Measurements from ENCODE around the gene ANOS1. TPM values are rescaled to one million over a fixed set of nuclear protein-coding genes. Genes with fewer than 3 reads are reported as not detected.

ANOS1 gene
- total RNA-seq, 1 experiment from 2014 or later = 0.91 TPM

- Mint-ChIP-seq H3K9me3 (ENCODE audit: unreplicated experiment) (no peaks in the 10 kb centered on the region), H3K4me1 (ENCODE audit: low read depth, unreplicated experiment) (no peaks in the 10 kb centered on the region), H3K4me3 (ENCODE audit: unreplicated experiment) (no peak overlapping the region), H3K27ac (ENCODE audit: unreplicated experiment) (no peak overlapping the region), H3K27me3 (ENCODE audit: insufficient read depth, unreplicated experiment) (peaks cover 7% of the 10 kb centered on the region), H3K36me3 (ENCODE audit: insufficient read depth, unreplicated experiment) (no peaks in the 10 kb centered on the region)
- no peak overlapping the region for H3K4me3 ChIP-seq (ENCODE audit: low read depth, low read length)
- ChIA-PET CTCF (interaction anchor here (0.9 kb wide), 1 partner anchor 27 kb away, joined by 3 read pairs; no protein-coding TSS in a partner anchor), POLR2A (no interaction called here)
- no peak for DNase-seq
- no peaks in the 10 kb centered on the region for H3K27me3 ChIP-seq (replicated peaks; ENCODE audit: control insufficient read depth, insufficient read depth, low read length)
- no peaks in the 10 kb centered on the region for H3K4me1 ChIP-seq
- no peaks in the 10 kb centered on the region for H3K9me3 ChIP-seq
- TF ChIP-seq, protein P1, sequence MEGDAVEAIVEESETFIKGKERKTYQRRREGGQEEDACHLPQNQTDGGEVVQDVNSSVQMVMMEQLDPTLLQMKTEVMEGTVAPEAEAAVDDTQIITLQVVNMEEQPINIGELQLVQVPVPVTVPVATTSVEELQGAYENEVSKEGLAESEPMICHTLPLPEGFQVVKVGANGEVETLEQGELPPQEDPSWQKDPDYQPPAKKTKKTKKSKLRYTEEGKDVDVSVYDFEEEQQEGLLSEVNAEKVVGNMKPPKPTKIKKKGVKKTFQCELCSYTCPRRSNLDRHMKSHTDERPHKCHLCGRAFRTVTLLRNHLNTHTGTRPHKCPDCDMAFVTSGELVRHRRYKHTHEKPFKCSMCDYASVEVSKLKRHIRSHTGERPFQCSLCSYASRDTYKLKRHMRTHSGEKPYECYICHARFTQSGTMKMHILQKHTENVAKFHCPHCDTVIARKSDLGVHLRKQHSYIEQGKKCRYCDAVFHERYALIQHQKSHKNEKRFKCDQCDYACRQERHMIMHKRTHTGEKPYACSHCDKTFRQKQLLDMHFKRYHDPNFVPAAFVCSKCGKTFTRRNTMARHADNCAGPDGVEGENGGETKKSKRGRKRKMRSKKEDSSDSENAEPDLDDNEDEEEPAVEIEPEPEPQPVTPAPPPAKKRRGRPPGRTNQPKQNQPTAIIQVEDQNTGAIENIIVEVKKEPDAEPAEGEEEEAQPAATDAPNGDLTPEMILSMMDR (IDR thresholded peaks at IDR 0.05; ENCODE audit: insufficient read depth in 1 of 2, low read depth in 1 of 2, low read length in 1 of 2, severe bottlenecking in 1 of 2, unreplicated experiment in 1 of 2) = no peak
- H3K36me3 ChIP-seq (ENCODE audit: control insufficient read depth, insufficient read depth, low read length) = no peaks in the 10 kb centered on the region
- no TSS peak for BruUV-seq (replicated peaks)
- intact Hi-C loops (cut with micrococcal nuclease; ENCODE audit: unreplicated experiment) = no loop called here
Observed at GRCh38 chrX:8711401-8711800, 20.5 kb downstream of the ANOS1 start.

GRCh38 chrX:8704184-8704583 lies 27.8 kb downstream of the ANOS1 start:
- H3K9me3 ChIP-seq = no peaks in the 10 kb centered on the region
- H3K36me3 ChIP-seq (ENCODE audit: control insufficient read depth, insufficient read depth, low read length) = no peaks in the 10 kb centered on the region
- H3K27ac Mint-ChIP-seq (ENCODE audit: unreplicated experiment) = no peak overlapping the region
- no peaks in the 10 kb centered on the region for H3K9me3 Mint-ChIP-seq (ENCODE audit: unreplicated experiment)
- no peaks in the 10 kb centered on the region for H3K4me1 ChIP-seq
- POLR2A ChIA-PET = no interaction called here
- TF ChIP-seq, protein P1 (IDR thresholded peaks at IDR 0.05; ENCODE audit: insufficient read depth in 1 of 2, low read depth in 1 of 2, low read length in 1 of 2, severe bottlenecking in 1 of 2, unreplicated experiment in 1 of 2) = no peak
- intact Hi-C loops (cut with micrococcal nuclease; ENCODE audit: unreplicated experiment) = no loop called here
- no peaks in the 10 kb centered on the region for H3K27me3 ChIP-seq (replicated peaks; ENCODE audit: control insufficient read depth, insufficient read depth, low read length)
- H3K4me3 ChIP-seq (ENCODE audit: low read depth, low read length) = no peak overlapping the region
- no peaks in the 10 kb centered on the region for H3K4me1 Mint-ChIP-seq (ENCODE audit: low read depth, unreplicated experiment)
- BruUV-seq (replicated peaks) = no TSS peak
- CTCF ChIA-PET = no interaction called here
- no peak for DNase-seq
- H3K4me3 Mint-ChIP-seq (ENCODE audit: unreplicated experiment) = no peak overlapping the region
- no peaks in the 10 kb centered on the region for H3K36me3 Mint-ChIP-seq (ENCODE audit: insufficient read depth, unreplicated experiment)
- peaks cover 8% of the 10 kb centered on the region for H3K27me3 Mint-ChIP-seq (ENCODE audit: insufficient read depth, unreplicated experiment)

DNA sequence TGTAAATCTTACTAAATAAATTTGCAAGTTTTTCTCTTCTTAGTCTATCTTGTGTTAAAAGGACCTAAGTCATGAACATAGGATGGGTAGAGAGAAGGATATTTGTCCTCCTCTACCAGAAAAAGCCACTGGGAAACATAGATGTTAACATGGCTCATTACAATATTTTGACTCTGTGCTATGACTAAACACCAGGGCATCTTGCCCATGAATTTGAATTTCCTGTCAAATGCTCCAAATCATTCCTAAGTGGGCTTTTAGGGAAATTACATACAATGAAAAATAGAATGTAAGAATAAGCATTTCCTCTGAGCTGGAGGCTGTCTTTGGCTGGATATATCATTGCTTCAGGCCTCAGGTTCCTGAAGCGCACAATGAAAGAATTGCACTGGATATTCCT lies 39.1 kb downstream of the ANOS1 start:
- no peaks in the 10 kb centered on the region for H3K4me1 ChIP-seq
- no peak overlapping the region for H3K27ac Mint-ChIP-seq (ENCODE audit: unreplicated experiment)
- ChIA-PET POLR2A (no interaction called here), CTCF (no interaction called here)
- no peaks in the 10 kb centered on the region for H3K9me3 Mint-ChIP-seq (ENCODE audit: unreplicated experiment)
- no TSS peak for BruUV-seq (replicated peaks)
- H3K4me3 ChIP-seq (ENCODE audit: low read depth, low read length) = no peak overlapping the region
- H3K9me3 ChIP-seq = no peaks in the 10 kb centered on the region
- no peaks in the 10 kb centered on the region for H3K27me3 ChIP-seq (replicated peaks; ENCODE audit: control insufficient read depth, insufficient read depth, low read length)
- no peak overlapping the region for H3K4me3 Mint-ChIP-seq (ENCODE audit: unreplicated experiment)
- TF ChIP-seq, protein P1 (IDR thresholded peaks at IDR 0.05; ENCODE audit: insufficient read depth in 1 of 2, low read depth in 1 of 2, low read length in 1 of 2, severe bottlenecking in 1 of 2, unreplicated experiment in 1 of 2) = no peak
- H3K27me3 Mint-ChIP-seq (ENCODE audit: insufficient read depth, unreplicated experiment) = peaks cover 12% of the 10 kb centered on the region
- H3K4me1 Mint-ChIP-seq (ENCODE audit: low read depth, unreplicated experiment) = no peaks in the 10 kb centered on the region
- intact Hi-C loops (cut with micrococcal nuclease; ENCODE audit: unreplicated experiment) = no loop called here
- H3K36me3 ChIP-seq (ENCODE audit: control insufficient read depth, insufficient read depth, low read length) = no peaks in the 10 kb centered on the region
- H3K36me3 Mint-ChIP-seq (ENCODE audit: insufficient read depth, unreplicated experiment) = no peaks in the 10 kb centered on the region
- DNase-seq = no peak
